DMS79 treated with DMSO at 0.1 percent for 48 hours (cell line): ENCODE results near the gene CDKN3.
A peak's percentile ranks its signal among the peaks of the same experiment; 100 is the strongest.
"Not testable (repeated sequence)": the region's sequence is repeated elsewhere in the genome, so short reads cannot be mapped to it uniquely, and the experiment has no call there.

Experiments
- DNase-seq: peaks from one replicate; lab custom pipeline; 2025; lab: John Stamatoyannopoulos, UW

The CDKN3 gene

DNA sequence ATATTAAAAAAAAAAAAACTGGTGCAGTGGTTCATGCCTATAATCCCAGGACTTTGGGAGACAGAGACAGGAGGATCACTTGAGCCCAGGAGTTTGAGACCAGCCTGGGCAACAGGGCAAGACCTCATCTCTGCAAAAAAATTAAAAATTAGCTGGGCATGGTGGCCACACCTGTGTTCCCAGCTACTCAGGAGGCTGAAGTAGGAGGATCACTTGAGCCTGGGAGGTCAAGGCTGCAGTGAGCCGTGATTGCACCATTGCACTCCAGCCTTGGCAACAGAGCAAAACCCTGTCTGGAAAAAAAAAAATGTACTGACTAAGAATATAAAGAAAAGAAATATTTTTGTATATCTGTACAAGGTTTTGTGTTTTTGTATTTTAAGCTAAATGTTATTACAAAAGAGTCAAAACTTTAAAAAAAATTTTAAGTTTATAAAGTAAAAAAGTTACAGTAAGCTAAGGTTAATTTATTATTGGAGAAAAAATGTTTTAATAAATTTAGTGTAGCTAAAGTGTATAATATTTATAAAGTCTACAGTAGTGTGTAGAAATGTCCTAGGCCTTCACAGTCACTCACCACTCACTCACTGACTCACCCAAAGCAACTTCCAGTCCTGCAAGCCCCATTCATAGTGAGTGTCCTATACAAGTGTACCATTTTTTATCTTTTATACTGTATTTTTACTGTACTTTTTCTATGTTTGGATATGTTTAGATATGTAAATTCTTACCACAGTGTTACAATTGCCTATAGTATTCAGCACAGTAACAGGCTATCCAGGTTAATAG, 60.2 kb downstream of the CDKN3 start:
- not testable (repeated sequence) for DNase-seq

DNA sequence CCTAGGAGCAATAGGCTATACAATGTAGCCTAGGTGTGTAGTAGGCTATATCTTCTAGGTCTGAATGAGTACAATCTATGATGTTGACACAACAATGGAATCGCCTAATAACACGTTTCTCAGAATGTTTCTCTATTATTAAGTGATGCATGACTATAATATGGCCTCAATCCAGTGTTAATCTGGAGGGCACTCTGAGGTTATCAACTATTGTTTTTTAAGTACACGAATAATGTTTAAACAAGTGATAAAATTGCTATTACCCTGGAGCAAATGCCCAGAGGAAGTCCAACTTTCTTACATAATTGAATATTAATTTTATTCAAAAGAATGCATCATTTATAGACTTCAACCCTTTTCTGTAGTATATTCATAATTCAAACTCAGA, 60.8 kb downstream of the CDKN3 start:
- peak; percentile 20 for DNase-seq

DNA sequence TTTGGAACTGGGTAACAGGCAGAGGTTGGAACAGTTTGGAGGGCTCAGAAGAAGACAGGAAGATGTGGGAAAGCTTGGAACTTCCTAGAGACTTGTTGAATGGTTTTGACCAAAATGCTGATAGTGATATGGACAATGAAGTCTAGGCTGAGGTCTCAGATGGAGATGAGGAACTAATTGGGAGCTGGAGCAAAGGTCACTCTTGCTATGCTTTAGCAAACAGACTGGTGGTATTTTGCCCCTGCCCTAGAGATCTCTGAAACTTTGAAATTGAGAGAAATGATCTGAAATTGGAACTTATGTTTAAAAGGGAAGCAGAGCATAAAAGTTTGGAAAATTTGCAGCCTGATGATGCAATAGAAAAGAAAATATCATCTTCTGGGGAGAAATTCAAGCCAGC, 61.7 kb downstream of the CDKN3 start:
- not testable (repeated sequence) for DNase-seq

DNA sequence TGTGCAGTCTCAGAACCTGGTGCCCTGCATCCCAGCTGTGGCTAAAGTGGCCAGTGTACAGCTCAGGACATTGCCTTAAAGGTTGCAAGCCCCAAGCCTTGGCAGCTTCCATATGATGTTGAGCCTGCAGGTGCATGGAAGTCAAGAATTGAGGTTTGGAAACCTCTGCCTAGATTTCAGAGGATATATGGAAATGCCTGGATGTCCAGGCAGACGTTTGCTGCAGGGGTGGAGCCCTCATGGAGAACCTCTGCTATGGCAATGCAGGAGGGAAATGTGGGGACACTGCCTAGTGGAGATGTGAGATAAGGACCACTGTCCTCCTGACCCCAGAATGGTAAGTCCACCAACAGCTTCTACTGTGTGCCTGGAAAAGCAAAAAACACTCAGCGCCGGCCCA, 62.3 kb downstream of the CDKN3 start:
- DNase-seq = no peak

DNA sequence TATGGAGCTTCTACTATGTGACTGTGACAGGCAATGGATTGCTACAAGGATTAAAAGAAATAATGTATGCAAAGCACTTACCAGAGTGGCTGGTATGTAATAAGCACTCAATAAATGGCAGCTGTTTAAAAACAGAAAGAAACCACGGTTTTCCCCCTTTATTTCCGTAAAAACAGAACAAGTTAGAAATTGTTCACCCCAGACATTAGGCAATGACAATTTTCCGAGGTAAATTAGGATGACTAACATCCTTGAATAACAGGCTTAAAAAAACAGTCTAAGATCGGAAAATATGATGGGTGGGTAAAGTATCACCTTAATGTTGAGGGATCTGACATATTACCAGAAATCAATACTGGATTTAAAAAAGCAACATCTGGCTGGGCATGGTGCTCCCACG, 65.2 kb downstream of the CDKN3 start:
- no peak for DNase-seq

DNA sequence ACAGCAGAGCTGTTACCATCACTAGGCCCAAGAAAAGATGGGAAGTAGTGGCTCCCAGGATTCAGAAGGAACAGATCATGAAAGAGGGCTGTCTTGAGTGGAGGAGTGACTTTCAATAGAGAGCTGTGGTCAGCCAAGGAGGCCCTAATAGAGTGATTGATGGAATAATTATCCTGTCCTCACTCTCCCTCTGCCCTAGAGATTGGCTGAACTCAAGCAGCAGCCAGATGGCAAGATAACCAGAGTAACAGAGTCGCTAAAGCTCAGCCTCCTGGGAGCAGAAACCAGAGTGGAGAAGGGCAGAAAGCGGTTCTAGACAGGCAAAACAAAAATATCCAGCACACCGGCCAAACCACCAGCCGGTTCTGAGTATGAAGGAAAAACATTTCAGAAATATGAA, 68.8 kb downstream of the CDKN3 start:
- DNase-seq = no peak

DNA sequence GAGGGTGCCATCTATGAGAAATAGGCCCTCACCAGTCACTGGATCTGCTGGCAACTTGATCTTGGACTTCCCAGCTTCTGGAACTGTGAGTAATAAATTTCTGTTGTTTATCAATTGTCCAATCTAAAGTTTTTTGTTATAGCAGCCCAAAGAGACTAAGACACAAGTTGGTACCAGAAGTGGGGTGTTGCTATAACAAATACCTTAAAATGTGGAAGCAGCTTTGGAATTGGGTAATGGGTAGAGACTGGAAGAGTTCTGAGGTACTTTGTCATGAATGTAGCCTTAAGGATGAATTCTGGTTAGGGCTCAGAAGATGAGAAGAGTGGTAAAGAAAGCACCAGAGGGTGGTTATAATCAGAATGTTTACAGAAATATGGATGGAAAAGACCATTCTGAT, 70.5 kb downstream of the CDKN3 start:
- no peak for DNase-seq
